MM.1S (cell line): Measurements from ENCODE around the gene DACH2.

Experiments
- EZH2 ChIP-seq: fragments of 300-600 bp; sonication (generic); optimal IDR thresholded peaks from 2 replicates; pipeline ENCODE3; 2017; ENCODE audit warnings: low read depth, mild to moderate bottlenecking, antibody characterized with exemption, low read length, mixed read lengths
- EZH2phosphoT487 ChIP-seq: fragments of 300-600 bp; sonication (generic); IDR thresholded peaks from 2 replicates; pipeline ENCODE4 v1.6.1; 2018; ENCODE audit warnings: antibody characterized with exemption, low read length
- TF ChIP-seq, protein P1 (sequence below): fragments of 300-600 bp; sonication (generic); IDR thresholded peaks from 2 replicates; pipeline ENCODE4 v1.5.1; 2016; ENCODE audit warnings: antibody characterized with exemption, low read length, mixed read lengths

DNA sequence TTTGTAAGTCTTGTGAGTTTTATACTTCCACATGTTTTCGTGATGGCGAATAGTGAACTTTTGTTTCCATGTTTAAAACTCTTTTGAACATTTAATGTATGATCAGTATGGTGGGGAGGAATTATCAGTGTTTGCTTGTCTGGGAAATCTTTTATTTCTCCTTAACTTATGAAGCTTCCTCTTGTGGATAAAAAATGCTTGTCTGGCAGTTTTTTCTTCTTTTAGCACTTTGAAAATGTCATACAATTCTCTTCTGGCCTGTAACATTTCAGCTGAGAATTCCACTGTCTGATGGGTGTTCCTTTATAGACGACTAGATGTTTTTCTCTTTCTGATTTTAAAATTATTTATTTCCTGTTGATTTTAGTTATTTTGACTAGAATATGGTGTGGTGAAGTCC lies 576.0 kb downstream of the DACH2 start:
- TF ChIP-seq, protein P1, sequence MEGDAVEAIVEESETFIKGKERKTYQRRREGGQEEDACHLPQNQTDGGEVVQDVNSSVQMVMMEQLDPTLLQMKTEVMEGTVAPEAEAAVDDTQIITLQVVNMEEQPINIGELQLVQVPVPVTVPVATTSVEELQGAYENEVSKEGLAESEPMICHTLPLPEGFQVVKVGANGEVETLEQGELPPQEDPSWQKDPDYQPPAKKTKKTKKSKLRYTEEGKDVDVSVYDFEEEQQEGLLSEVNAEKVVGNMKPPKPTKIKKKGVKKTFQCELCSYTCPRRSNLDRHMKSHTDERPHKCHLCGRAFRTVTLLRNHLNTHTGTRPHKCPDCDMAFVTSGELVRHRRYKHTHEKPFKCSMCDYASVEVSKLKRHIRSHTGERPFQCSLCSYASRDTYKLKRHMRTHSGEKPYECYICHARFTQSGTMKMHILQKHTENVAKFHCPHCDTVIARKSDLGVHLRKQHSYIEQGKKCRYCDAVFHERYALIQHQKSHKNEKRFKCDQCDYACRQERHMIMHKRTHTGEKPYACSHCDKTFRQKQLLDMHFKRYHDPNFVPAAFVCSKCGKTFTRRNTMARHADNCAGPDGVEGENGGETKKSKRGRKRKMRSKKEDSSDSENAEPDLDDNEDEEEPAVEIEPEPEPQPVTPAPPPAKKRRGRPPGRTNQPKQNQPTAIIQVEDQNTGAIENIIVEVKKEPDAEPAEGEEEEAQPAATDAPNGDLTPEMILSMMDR = no peak
- no peak for TF ChIP-seq EZH2phosphoT487
- no peak for TF ChIP-seq EZH2
